ENCODE data around the gene HSPG2.

- TF ChIP-seq EZH2 (IDR thresholded peaks at IDR 0.05; ENCODE audit: borderline replicate concordance, control insufficient read depth, low read depth, low read length) (no peak), RAD21 (IDR thresholded peaks at IDR 0.05; ENCODE audit: insufficient read depth, low read depth, low read length) (no peak), POLR2AphosphoS5 (IDR thresholded peaks at IDR 0.05; ENCODE audit: low read length) (no peak), CTCF (IDR thresholded peaks at IDR 0.05 in 2 of 3, conservative IDR thresholded peaks at IDR 0.05 in 1 of 3; ENCODE audit: control insufficient read depth in 2 of 3, extremely low read depth in 1 of 3, insufficient read depth in 1 of 3, low read depth in 3 of 3, low read length in 3 of 3) (no peak), JUNB (IDR thresholded peaks at IDR 0.05) (no peak)
- TF ChIP-seq, protein P1, sequence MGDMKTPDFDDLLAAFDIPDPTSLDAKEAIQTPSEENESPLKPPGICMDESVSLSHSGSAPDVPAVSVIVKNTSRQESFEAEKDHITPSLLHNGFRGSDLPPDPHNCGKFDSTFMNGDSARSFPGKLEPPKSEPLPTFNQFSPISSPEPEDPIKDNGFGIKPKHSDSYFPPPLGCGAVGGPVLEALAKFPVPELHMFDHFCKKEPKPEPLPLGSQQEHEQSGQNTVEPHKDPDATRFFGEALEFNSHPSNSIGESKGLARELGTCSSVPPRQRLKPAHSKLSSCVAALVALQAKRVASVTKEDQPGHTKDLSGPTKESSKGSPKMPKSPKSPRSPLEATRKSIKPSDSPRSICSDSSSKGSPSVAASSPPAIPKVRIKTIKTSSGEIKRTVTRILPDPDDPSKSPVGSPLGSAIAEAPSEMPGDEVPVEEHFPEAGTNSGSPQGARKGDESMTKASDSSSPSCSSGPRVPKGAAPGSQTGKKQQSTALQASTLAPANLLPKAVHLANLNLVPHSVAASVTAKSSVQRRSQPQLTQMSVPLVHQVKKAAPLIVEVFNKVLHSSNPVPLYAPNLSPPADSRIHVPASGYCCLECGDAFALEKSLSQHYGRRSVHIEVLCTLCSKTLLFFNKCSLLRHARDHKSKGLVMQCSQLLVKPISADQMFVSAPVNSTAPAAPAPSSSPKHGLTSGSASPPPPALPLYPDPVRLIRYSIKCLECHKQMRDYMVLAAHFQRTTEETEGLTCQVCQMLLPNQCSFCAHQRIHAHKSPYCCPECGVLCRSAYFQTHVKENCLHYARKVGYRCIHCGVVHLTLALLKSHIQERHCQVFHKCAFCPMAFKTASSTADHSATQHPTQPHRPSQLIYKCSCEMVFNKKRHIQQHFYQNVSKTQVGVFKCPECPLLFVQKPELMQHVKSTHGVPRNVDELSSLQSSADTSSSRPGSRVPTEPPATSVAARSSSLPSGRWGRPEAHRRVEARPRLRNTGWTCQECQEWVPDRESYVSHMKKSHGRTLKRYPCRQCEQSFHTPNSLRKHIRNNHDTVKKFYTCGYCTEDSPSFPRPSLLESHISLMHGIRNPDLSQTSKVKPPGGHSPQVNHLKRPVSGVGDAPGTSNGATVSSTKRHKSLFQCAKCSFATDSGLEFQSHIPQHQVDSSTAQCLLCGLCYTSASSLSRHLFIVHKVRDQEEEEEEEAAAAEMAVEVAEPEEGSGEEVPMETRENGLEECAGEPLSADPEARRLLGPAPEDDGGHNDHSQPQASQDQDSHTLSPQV (IDR thresholded peaks at IDR 0.05) = no peak
- TF ChIP-seq, protein P2, sequence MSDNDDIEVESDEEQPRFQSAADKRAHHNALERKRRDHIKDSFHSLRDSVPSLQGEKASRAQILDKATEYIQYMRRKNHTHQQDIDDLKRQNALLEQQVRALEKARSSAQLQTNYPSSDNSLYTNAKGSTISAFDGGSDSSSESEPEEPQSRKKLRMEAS (IDR thresholded peaks at IDR 0.05; ENCODE audit: low read depth, low read length) = no peak
Measured at GRCh38 chr1:21909286-21909759, 27.8 kb downstream of the HSPG2 start.

Data from GM12878 (cell line).